HL-60 (cell line): Measurements from ENCODE around the gene FAM83C.

Experiments used
- GABPA ChIP-seq: IDR thresholded peaks from 2 replicates; pipeline ENCODE4 v1.6.1; 2012; ENCODE audit warnings: low read depth
- SPI1 ChIP-seq: IDR thresholded peaks from 2 replicates; pipeline ENCODE4 v1.6.1; 2012; ENCODE audit warnings: low read depth, mild to moderate bottlenecking, borderline replicate concordance
- TF ChIP-seq, protein P1 (sequence below): IDR thresholded peaks from one replicate; pipeline ENCODE4 v1.5.1; 2011; ENCODE audit warnings: low read length, control low read depth, inconsistent platforms; ENCODE audit not compliant: insufficient read depth
- TF ChIP-seq, protein P2 (sequence below): IDR thresholded peaks from 2 replicates; pipeline ENCODE4 v1.6.1; 2012; ENCODE audit warnings: low read depth; ENCODE audit not compliant: insufficient replicate concordance

DNA sequence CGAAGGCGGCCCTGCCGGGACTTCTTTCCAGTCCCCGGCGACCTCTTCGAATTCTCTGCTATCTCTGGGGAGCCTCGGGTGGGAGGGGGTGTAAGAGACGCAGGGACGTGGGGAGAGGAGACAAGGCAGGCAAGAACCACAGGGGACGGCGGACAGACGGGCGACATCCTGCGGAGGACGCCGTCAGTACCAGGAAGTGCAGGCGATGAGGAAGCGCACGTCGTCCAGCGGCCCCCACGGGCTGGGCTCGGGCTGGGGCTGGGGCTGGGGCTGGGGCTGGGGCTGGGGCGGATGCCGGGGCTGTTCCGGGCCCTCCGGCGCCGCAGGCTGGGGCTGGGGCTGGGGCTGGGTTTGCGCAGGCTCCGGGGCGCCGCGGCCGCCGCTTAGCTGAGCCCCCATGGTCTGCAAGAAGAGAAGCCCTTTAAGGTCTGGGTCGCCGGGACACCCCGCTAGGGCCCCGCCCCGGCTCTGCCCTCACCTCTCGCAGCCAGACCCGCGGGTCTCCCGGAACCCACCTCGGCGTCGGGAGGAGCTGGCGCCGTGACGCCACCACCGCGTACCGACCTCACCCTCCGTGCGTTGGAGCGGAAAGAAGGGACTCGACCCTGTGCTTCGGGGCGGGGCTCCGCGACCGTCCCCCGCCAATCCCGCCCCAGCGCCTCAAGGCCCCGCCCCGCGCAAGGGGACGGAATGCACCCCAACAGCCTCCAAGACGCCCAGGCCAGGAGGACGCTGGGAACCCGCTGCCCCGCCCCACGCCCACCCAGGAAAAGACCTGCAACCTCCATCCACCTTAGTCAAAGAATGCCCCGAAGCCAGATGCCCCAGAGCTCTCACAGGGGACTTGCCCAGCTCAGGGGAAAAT, 14.5 kb downstream of the FAM83C start, which contains the start of gene MMP24OS:
- TF ChIP-seq, protein P1, sequence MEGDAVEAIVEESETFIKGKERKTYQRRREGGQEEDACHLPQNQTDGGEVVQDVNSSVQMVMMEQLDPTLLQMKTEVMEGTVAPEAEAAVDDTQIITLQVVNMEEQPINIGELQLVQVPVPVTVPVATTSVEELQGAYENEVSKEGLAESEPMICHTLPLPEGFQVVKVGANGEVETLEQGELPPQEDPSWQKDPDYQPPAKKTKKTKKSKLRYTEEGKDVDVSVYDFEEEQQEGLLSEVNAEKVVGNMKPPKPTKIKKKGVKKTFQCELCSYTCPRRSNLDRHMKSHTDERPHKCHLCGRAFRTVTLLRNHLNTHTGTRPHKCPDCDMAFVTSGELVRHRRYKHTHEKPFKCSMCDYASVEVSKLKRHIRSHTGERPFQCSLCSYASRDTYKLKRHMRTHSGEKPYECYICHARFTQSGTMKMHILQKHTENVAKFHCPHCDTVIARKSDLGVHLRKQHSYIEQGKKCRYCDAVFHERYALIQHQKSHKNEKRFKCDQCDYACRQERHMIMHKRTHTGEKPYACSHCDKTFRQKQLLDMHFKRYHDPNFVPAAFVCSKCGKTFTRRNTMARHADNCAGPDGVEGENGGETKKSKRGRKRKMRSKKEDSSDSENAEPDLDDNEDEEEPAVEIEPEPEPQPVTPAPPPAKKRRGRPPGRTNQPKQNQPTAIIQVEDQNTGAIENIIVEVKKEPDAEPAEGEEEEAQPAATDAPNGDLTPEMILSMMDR: peak; percentile 18
- TF ChIP-seq GABPA (peak; percentile 62), SPI1 (peak; percentile 79)
- TF ChIP-seq, protein P2, sequence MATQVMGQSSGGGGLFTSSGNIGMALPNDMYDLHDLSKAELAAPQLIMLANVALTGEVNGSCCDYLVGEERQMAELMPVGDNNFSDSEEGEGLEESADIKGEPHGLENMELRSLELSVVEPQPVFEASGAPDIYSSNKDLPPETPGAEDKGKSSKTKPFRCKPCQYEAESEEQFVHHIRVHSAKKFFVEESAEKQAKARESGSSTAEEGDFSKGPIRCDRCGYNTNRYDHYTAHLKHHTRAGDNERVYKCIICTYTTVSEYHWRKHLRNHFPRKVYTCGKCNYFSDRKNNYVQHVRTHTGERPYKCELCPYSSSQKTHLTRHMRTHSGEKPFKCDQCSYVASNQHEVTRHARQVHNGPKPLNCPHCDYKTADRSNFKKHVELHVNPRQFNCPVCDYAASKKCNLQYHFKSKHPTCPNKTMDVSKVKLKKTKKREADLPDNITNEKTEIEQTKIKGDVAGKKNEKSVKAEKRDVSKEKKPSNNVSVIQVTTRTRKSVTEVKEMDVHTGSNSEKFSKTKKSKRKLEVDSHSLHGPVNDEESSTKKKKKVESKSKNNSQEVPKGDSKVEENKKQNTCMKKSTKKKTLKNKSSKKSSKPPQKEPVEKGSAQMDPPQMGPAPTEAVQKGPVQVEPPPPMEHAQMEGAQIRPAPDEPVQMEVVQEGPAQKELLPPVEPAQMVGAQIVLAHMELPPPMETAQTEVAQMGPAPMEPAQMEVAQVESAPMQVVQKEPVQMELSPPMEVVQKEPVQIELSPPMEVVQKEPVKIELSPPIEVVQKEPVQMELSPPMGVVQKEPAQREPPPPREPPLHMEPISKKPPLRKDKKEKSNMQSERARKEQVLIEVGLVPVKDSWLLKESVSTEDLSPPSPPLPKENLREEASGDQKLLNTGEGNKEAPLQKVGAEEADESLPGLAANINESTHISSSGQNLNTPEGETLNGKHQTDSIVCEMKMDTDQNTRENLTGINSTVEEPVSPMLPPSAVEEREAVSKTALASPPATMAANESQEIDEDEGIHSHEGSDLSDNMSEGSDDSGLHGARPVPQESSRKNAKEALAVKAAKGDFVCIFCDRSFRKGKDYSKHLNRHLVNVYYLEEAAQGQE: no peak
